ENCODE data around the gene GXYLT2. TPM values are rescaled to one million over a fixed set of nuclear protein-coding genes. Genes with fewer than 3 reads are reported as not detected.
"Not testable (repeated sequence)": the region's sequence is repeated elsewhere in the genome, so short reads cannot be mapped to it uniquely, and the experiment has no call there.

The GXYLT2 gene
- total and polyA plus RNA-seq, 5 donors: 12.5 to 50.7 (median 37.4) TPM

- intact Hi-C loops (cut with DNase I): no loop called here
- Histone ChIP-seq H3K4me3 (ENCODE audit: low read length) (no peak overlapping the region), H3K27ac (ENCODE audit: low read length) (peak overlapping the region; percentile 40), H3K4me1 (ENCODE audit: control insufficient read depth, insufficient read depth, low read length) (peaks cover 2% of the 10 kb centered on the region), H3K9me3 (ENCODE audit: control insufficient read depth, low read length) (no peaks in the 10 kb centered on the region), H3K27me3 (ENCODE audit: control insufficient read depth, insufficient read depth) (no peaks in the 10 kb centered on the region)
- 45% methylated on average over 14 of the region's 14 CpGs for WGBS
- DNase-seq (peak; percentile 67 to 85 (median 70)), ATAC-seq (peak; percentile 93 to 94)
Measured at GRCh38 chr3:72907731-72908620, 20.1 kb downstream of the GXYLT2 start.

GRCh38 chr3:72909591-72909990, 21.7 kb downstream of the GXYLT2 start:
- Histone ChIP-seq H3K27ac (ENCODE audit: low read length) (no peak overlapping the region), H3K4me3 (ENCODE audit: low read length) (no peak overlapping the region), H3K27me3 (ENCODE audit: control insufficient read depth, insufficient read depth) (no peaks in the 10 kb centered on the region), H3K4me1 (ENCODE audit: control insufficient read depth, insufficient read depth, low read length) (peaks cover 2% of the 10 kb centered on the region), H3K9me3 (ENCODE audit: control insufficient read depth, low read length) (no peaks in the 10 kb centered on the region)
- DNase-seq: no peak
- 94% methylated on average over 3 of the region's 3 CpGs for WGBS
- ATAC-seq: no peak
- intact Hi-C loops (cut with DNase I): no loop called here

GRCh38 chr3:72912532-72912931, 24.7 kb downstream of the GXYLT2 start:
- intact Hi-C loops (cut with DNase I): no loop called here
- Histone ChIP-seq H3K27ac (ENCODE audit: low read length) (no peak overlapping the region), H3K4me3 (ENCODE audit: low read length) (no peak overlapping the region), H3K27me3 (ENCODE audit: control insufficient read depth, insufficient read depth) (no peaks in the 10 kb centered on the region), H3K9me3 (ENCODE audit: control insufficient read depth, low read length) (no peaks in the 10 kb centered on the region), H3K4me1 (ENCODE audit: control insufficient read depth, insufficient read depth, low read length) (no peaks in the 10 kb centered on the region)
- ATAC-seq (no peak), DNase-seq (peak in 1 of 3 donors; percentile 28)
- 44% methylated on average over 2 of the region's 2 CpGs for WGBS

GRCh38 chr3:72914383-72914782, 26.5 kb downstream of the GXYLT2 start:
- Histone ChIP-seq H3K27ac (ENCODE audit: low read length) (no peak overlapping the region), H3K27me3 (ENCODE audit: control insufficient read depth, insufficient read depth) (no peaks in the 10 kb centered on the region), H3K9me3 (ENCODE audit: control insufficient read depth, low read length) (no peaks in the 10 kb centered on the region), H3K4me3 (ENCODE audit: low read length) (no peak overlapping the region), H3K4me1 (ENCODE audit: control insufficient read depth, insufficient read depth, low read length) (no peaks in the 10 kb centered on the region)
- intact Hi-C loops (cut with DNase I): no loop called here
- ATAC-seq (no peak), DNase-seq (no peak)
- 94% methylated on average over 14 of the region's 14 CpGs for WGBS

GRCh38 chr3:72916250-72916649, 28.4 kb downstream of the GXYLT2 start:
- Histone ChIP-seq H3K4me1 (ENCODE audit: control insufficient read depth, insufficient read depth, low read length) (no peaks in the 10 kb centered on the region), H3K27ac (ENCODE audit: low read length) (no peak overlapping the region), H3K9me3 (ENCODE audit: control insufficient read depth, low read length) (no peaks in the 10 kb centered on the region), H3K27me3 (ENCODE audit: control insufficient read depth, insufficient read depth) (no peaks in the 10 kb centered on the region), H3K4me3 (ENCODE audit: low read length) (no peak overlapping the region)
- DNase-seq: no peak
- intact Hi-C loops (cut with DNase I): no loop called here
- 95% methylated on average over 2 of the region's 2 CpGs for WGBS
- ATAC-seq: no peak

- ATAC-seq: no peak
- no peak overlapping the region for H3K27ac ChIP-seq (ENCODE audit: low read length)
- no peaks in the 10 kb centered on the region for H3K4me1 ChIP-seq (ENCODE audit: control insufficient read depth, insufficient read depth, low read length)
- 94% methylated on average over 8 of the region's 8 CpGs for WGBS
- no peak overlapping the region for H3K4me3 ChIP-seq (ENCODE audit: low read length)
- H3K27me3 ChIP-seq (ENCODE audit: control insufficient read depth, insufficient read depth): no peaks in the 10 kb centered on the region
- no peak for DNase-seq
- no peaks in the 10 kb centered on the region for H3K9me3 ChIP-seq (ENCODE audit: control insufficient read depth, low read length)
- intact Hi-C loops (cut with DNase I): no loop called here
Measured at GRCh38 chr3:72919520-72919919, 31.7 kb downstream of the GXYLT2 start.

- no peak for ATAC-seq
- H3K4me1 ChIP-seq (ENCODE audit: control insufficient read depth, insufficient read depth, low read length): no peaks in the 10 kb centered on the region
- H3K27ac ChIP-seq (ENCODE audit: low read length): no peak overlapping the region
- no peak overlapping the region for H3K4me3 ChIP-seq (ENCODE audit: low read length)
- 89% methylated on average over 3 of the region's 3 CpGs for WGBS
- H3K27me3 ChIP-seq (ENCODE audit: control insufficient read depth, insufficient read depth): no peaks in the 10 kb centered on the region
- intact Hi-C loops (cut with DNase I): no loop called here
- no peaks in the 10 kb centered on the region for H3K9me3 ChIP-seq (ENCODE audit: control insufficient read depth, low read length)
- no peak for DNase-seq
Measured at GRCh38 chr3:72924055-72924454, 36.2 kb downstream of the GXYLT2 start.

GRCh38 chr3:72928781-72929735, 41.2 kb downstream of the GXYLT2 start:
- H3K4me3 ChIP-seq (ENCODE audit: low read length); DNase-seq; H3K4me1 ChIP-seq (ENCODE audit: control insufficient read depth, insufficient read depth, low read length); intact Hi-C loops (cut with DNase I); H3K27me3 ChIP-seq (ENCODE audit: control insufficient read depth, insufficient read depth); H3K27ac ChIP-seq (ENCODE audit: low read length); ATAC-seq; H3K9me3 ChIP-seq (ENCODE audit: control insufficient read depth, low read length): not testable (repeated sequence)
- 81% methylated on average over 51 of the region's 51 CpGs for WGBS

- intact Hi-C loops (cut with DNase I): loop anchor here in 1 of 4 donors (10.0 kb wide), 1 partner anchor 154 kb away; no protein-coding TSS in a partner anchor
- ATAC-seq: no peak
- Histone ChIP-seq H3K27me3 (ENCODE audit: control insufficient read depth, insufficient read depth) (no peaks in the 10 kb centered on the region), H3K9me3 (ENCODE audit: control insufficient read depth, low read length) (no peaks in the 10 kb centered on the region), H3K4me1 (ENCODE audit: control insufficient read depth, insufficient read depth, low read length) (no peaks in the 10 kb centered on the region), H3K4me3 (ENCODE audit: low read length) (no peak overlapping the region), H3K27ac (ENCODE audit: low read length) (no peak overlapping the region)
- no peak for DNase-seq
- WGBS: 94% methylated on average over 4 of the region's 4 CpGs
Measured at GRCh38 chr3:72930754-72931153, 42.9 kb downstream of the GXYLT2 start.

- Histone ChIP-seq H3K27me3 (ENCODE audit: control insufficient read depth, insufficient read depth) (no peaks in the 10 kb centered on the region), H3K9me3 (ENCODE audit: control insufficient read depth, low read length) (no peaks in the 10 kb centered on the region), H3K4me1 (ENCODE audit: control insufficient read depth, insufficient read depth, low read length) (no peaks in the 10 kb centered on the region), H3K27ac (ENCODE audit: low read length) (no peak overlapping the region), H3K4me3 (ENCODE audit: low read length) (no peak overlapping the region)
- no peak for ATAC-seq
- intact Hi-C loops (cut with DNase I): loop anchor here in 1 of 4 donors (10.0 kb wide), 1 partner anchor 152 kb away; no protein-coding TSS in a partner anchor
- DNase-seq: no peak
Measured at GRCh38 chr3:72932416-72932815, 44.6 kb downstream of the GXYLT2 start.
